Bone marrow (tissue), 2 donors: Measurements from ENCODE around the gene FXYD6.

Source experiments
- DNase-seq, 2 donors: peaks; one replicate each; lab custom pipeline; 2025; lab: John Stamatoyannopoulos, UW

FXYD6 gene

GRCh38 chr11:117792992-117793391, 83.5 kb downstream of the FXYD6 start:
- DNase-seq = no peak

GRCh38 chr11:117792241-117792640, 84.2 kb downstream of the FXYD6 start:
- DNase-seq = no peak

GRCh38 chr11:117790279-117790678, 86.2 kb downstream of the FXYD6 start:
- DNase-seq = no peak

GRCh38 chr11:117789241-117789640, 87.2 kb downstream of the FXYD6 start:
- DNase-seq = no peak
